ENCODE results near the gene FBF1. TPM values are rescaled to one million over a fixed set of nuclear protein-coding genes. Genes with fewer than 3 reads are reported as not detected.
A peak's percentile ranks its signal among the peaks of the same experiment; 100 is the strongest.

Gene FBF1
- total RNA-seq, 1 experiment from 2014 or later = 8.3 TPM

DNA sequence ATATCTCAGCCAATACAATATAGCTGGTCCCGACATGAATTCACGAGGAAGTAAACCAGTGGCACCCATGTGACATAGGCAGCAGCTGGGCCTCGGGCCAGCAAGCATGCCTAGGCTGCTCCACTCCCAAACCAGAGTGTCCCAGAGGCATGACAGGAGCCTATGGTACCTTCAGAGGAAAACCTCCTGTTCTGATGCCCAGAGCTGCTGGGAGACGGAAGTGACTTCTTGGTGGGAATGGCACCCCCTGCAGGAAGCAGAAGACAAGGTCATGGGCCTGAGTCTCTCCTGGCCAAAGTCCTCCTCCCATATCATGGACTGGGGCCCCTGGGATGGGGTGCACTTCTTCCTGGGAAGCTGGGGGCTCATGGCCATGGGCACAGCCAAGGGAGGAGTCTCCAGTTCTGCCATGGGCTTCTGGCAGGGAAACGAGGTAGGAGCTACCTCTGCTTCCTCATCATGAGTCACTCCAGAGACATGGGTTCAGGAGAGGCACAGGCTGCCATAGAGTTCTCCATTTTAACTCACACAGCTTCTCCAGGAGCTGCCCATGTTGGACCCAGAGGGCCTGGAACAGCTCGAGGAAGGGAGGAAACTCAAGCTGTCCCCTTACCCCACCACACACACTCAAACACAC, 13.4 kb downstream of the FBF1 start:
- Histone ChIP-seq H2AK5ac (ENCODE audit: insufficient read length, low read length) (no peak overlapping the region), H3K9ac (ENCODE audit: extremely low read depth, insufficient read length, low read length) (no peak overlapping the region), H3K27ac (ENCODE audit: insufficient read length, low read depth, low read length) (no peak overlapping the region), H3K23me2 (ENCODE audit: insufficient read length, low read depth, low read length, poor library complexity, severe bottlenecking) (no peaks in the 10 kb centered on the region), H3K4me1 (ENCODE audit: insufficient read depth, low read length) (no peaks in the 10 kb centered on the region), H3K79me2 (ENCODE audit: insufficient read depth, low read length) (no peaks in the 10 kb centered on the region), H3K4ac (ENCODE audit: low read depth, low read length) (no peak overlapping the region), H2BK120ac (ENCODE audit: low read depth, low read length, poor library complexity, severe bottlenecking) (no peak overlapping the region), H4K20me1 (ENCODE audit: control insufficient read depth, insufficient read depth, insufficient read length) (no peaks in the 10 kb centered on the region), H2BK15ac (ENCODE audit: low read depth, low read length) (no peak overlapping the region), H3K18ac (ENCODE audit: insufficient read length, low read depth, low read length) (no peak overlapping the region), H3K56ac (ENCODE audit: insufficient read length, low read depth, low read length) (no peak overlapping the region), H2AFZ (ENCODE audit: low read length) (no peak overlapping the region), H3T11ph (ENCODE audit: low read length) (no peak overlapping the region), H3K27me3 (ENCODE audit: insufficient read depth, low read length) (no peaks in the 10 kb centered on the region), H2BK12ac (ENCODE audit: insufficient read length, low read depth, low read length) (no peak overlapping the region), H3K23ac (ENCODE audit: insufficient read length, low read depth, low read length) (no peak overlapping the region), H4K5ac (ENCODE audit: insufficient read length, low read depth, low read length) (no peak overlapping the region), H3K79me1 (ENCODE audit: insufficient read depth, low read depth, low read length, poor library complexity, severe bottlenecking) (no peaks in the 10 kb centered on the region), H4K8ac (replicated peaks; ENCODE audit: insufficient read length, low read depth, low read length) (no peak overlapping the region), H2BK20ac (ENCODE audit: low read depth, low read length, poor library complexity, severe bottlenecking) (no peak overlapping the region), H3K14ac (ENCODE audit: insufficient read depth, low read length) (no peak overlapping the region), H2BK5ac (ENCODE audit: insufficient read length, low read length) (no peak overlapping the region), H3K9me3 (ENCODE audit: control insufficient read depth, low read depth, low read length) (no peaks in the 10 kb centered on the region), H4K91ac (ENCODE audit: insufficient read length, low read depth, low read length) (no peak overlapping the region), H3K4me2 (ENCODE audit: insufficient read depth, insufficient read length, low read length) (no peak overlapping the region)
- TF ChIP-seq, protein P1, sequence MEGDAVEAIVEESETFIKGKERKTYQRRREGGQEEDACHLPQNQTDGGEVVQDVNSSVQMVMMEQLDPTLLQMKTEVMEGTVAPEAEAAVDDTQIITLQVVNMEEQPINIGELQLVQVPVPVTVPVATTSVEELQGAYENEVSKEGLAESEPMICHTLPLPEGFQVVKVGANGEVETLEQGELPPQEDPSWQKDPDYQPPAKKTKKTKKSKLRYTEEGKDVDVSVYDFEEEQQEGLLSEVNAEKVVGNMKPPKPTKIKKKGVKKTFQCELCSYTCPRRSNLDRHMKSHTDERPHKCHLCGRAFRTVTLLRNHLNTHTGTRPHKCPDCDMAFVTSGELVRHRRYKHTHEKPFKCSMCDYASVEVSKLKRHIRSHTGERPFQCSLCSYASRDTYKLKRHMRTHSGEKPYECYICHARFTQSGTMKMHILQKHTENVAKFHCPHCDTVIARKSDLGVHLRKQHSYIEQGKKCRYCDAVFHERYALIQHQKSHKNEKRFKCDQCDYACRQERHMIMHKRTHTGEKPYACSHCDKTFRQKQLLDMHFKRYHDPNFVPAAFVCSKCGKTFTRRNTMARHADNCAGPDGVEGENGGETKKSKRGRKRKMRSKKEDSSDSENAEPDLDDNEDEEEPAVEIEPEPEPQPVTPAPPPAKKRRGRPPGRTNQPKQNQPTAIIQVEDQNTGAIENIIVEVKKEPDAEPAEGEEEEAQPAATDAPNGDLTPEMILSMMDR (conservative IDR thresholded peaks at IDR 0.05) = peak; percentile 77
- Mint-ChIP-seq H3K4me3 (no peak overlapping the region), H3K36me3 (ENCODE audit: insufficient read depth in 1 of 3, low read depth in 3 of 3) (peaks cover 0 to 25% (median 6%) of the 10 kb centered on the region in 3 experiments; a peak in 4 of 7 replicates), H3K4me1 (no peaks in the 10 kb centered on the region), H3K27ac (peak overlapping the region in 1 of 3 experiments; percentile 42; a peak in 1 of 7 replicates), H3K9me3 (no peaks in the 10 kb centered on the region), H3K27me3 (ENCODE audit: low read depth) (no peaks in the 10 kb centered on the region)
- no CpG with 5 or more reads among the region's 6 CpGs for WGBS (ENCODE audit: extremely low coverage, insufficient read length, low lambda C conversion rate)
- DNase-seq = peak; percentile 80

All from H9 (cell line).